Aorta (tissue), 5 donors: ENCODE results near the gene GALK2. TPM values are rescaled to one million over a fixed set of nuclear protein-coding genes. Genes with fewer than 3 reads are reported as not detected.

Source experiments
- ATAC-seq: fragments of 200-7000 bp; cut with Tn5 transposase; one replicate; pipeline ENCODE4 v1.9.1; 2022; ENCODE audit warnings: moderate library complexity; ENCODE audit not compliant: low FRiP score
- DNase-seq, 2 donors: peaks; one replicate each; pipeline ENCODE4 v3.0.0-alpha.2; 2020
- H3K27ac ChIP-seq, 2 donors: one replicate each; pipeline ENCODE4 v1.5.1; 2013; ENCODE audit warnings: low read length in 2 of 2, mild to moderate bottlenecking in 2 of 2, moderate library complexity in 2 of 2, control low read depth in 1 of 2, inconsistent platforms in 1 of 2, low read depth in 1 of 2
- H3K27me3 ChIP-seq, 2 donors: one replicate each; pipeline ENCODE4 v1.6.1; 2013; ENCODE audit warnings: control low read depth in 1 of 2, low read length in 1 of 2, mild to moderate bottlenecking in 1 of 2, moderate library complexity in 1 of 2; ENCODE audit not compliant: insufficient read depth in 2 of 2, control insufficient read depth in 1 of 2
- H3K36me3 ChIP-seq, 2 donors: one replicate each; pipeline ENCODE4 v1.6.1; 2013; ENCODE audit warnings: control low read depth in 1 of 2, low read length in 1 of 2, mild to moderate bottlenecking in 1 of 2; ENCODE audit not compliant: insufficient read depth in 2 of 2, control insufficient read depth in 1 of 2
- H3K4me1 ChIP-seq, 2 donors: one replicate each; pipeline ENCODE4 v1.6.1; 2013; ENCODE audit warnings: low read length in 2 of 2, control low read depth in 1 of 2, mild to moderate bottlenecking in 1 of 2, moderate library complexity in 1 of 2; ENCODE audit not compliant: insufficient read depth in 2 of 2, control insufficient read depth in 1 of 2
- H3K4me3 ChIP-seq, 2 donors: one replicate each; pipeline ENCODE4 v1.5.1; 2013; ENCODE audit warnings: low read length in 2 of 2, control low read depth in 1 of 2, mild to moderate bottlenecking in 1 of 2
- H3K9me3 ChIP-seq: one replicate; pipeline ENCODE4 v1.6.1; 2013; ENCODE audit warnings: mild to moderate bottlenecking, low read length; ENCODE audit not compliant: control insufficient read depth
- WGBS, 2 donors: extraction: QIAGEN DNeasy Blood & Tissue Kit; methylation state at CpG; one replicate each; pipeline ENCODE4 v1.1.7; 2013; 5-methylcytosine and 5-hydroxymethylcytosine counted together
- intact Hi-C, 2 donors: fragments of 100-400 bp; cut with DNase I; formaldehyde crosslinking; loops; one replicate each; pipeline versions ENCODE4 v1.14.2 to v1.15.0; 2022
- polyA plus RNA-seq, 2 donors: library from polyadenylated mRNA; stranded (reverse); fragments of 200-250 nt; gene quantifications; one replicate each; pipeline ENCODE4 v1.2.3, GENCODE V29; 2013
- total RNA-seq, 2 donors: library from RNA; stranded (reverse); fragmentation: NEBNext Ultra II Directional; extraction: Animal tissue kit (Norgen Biotek cat#: 25700); gene quantifications; one replicate each; pipeline ENCODE4 v1.2.1, GENCODE V29; 2021
- donor health status: healthy with polysubstance abuse.
- donor health status: Bipolar disorder and iron deficiency.
- donor health status: DM: no; HTN: no; CAD: no.
- donor health status: DM: no; HTN: no; CAD: no.
- donor health status: DM: yes; HTN: yes; CAD: no.

The GALK2 gene
- total and polyA plus RNA-seq, 4 donors, result 12.4 to 36.2 (median 22.0) TPM

GRCh38 chr15:49223536-49224274, 53.7 kb downstream of the GALK2 start:
- ATAC-seq, result no peak
- peaks cover 0 to 2% of the 10 kb centered on the region in 2 donors for H3K36me3 ChIP-seq
- no peak overlapping the region for H3K4me3 ChIP-seq
- 49 to 88% methylated on average over 3 of the region's 3 CpGs for WGBS, 2 donors
- H3K9me3 ChIP-seq, result no peaks in the 10 kb centered on the region
- no peak for DNase-seq
- no peak overlapping the region for H3K27ac ChIP-seq
- no peaks in the 10 kb centered on the region for H3K27me3 ChIP-seq
- intact Hi-C loops, result no loop called here
- H3K4me1 ChIP-seq, result no peaks in the 10 kb centered on the region

- 91 to 100% methylated on average over 3 of the region's 3 CpGs for WGBS, 2 donors
Measured at GRCh38 chr15:49225572-49226281, 55.7 kb downstream of the GALK2 start.

GRCh38 chr15:49227602-49228001, 57.6 kb downstream of the GALK2 start:
- intact Hi-C loops, result no loop called here
- Histone ChIP-seq H3K36me3 (no peaks in the 10 kb centered on the region), H3K27me3 (no peaks in the 10 kb centered on the region), H3K27ac (no peak overlapping the region), H3K9me3 (no peaks in the 10 kb centered on the region), H3K4me3 (no peak overlapping the region), H3K4me1 (no peaks in the 10 kb centered on the region)
- no peak for ATAC-seq
- no peak for DNase-seq

More at GRCh38 chr15:49225572-49226281, 55.7 kb downstream of the GALK2 start:
- no peaks in the 10 kb centered on the region for H3K27me3 ChIP-seq
- H3K36me3 ChIP-seq, result no peaks in the 10 kb centered on the region
- ATAC-seq, result no peak
- H3K4me1 ChIP-seq, result no peaks in the 10 kb centered on the region
- no peak overlapping the region for H3K4me3 ChIP-seq
- H3K9me3 ChIP-seq, result no peaks in the 10 kb centered on the region
- intact Hi-C loops, result no loop called here
- no peak for DNase-seq
- H3K27ac ChIP-seq, result no peak overlapping the region

GRCh38 chr15:49229922-49230321, 59.9 kb downstream of the GALK2 start:
- intact Hi-C loops, result no loop called here
- Histone ChIP-seq H3K9me3 (no peaks in the 10 kb centered on the region), H3K27me3 (no peaks in the 10 kb centered on the region), H3K4me3 (no peak overlapping the region), H3K4me1 (no peaks in the 10 kb centered on the region), H3K27ac (no peak overlapping the region), H3K36me3 (no peaks in the 10 kb centered on the region)
- WGBS, 2 donors, result 94 to 95% methylated on average over 5 of the region's 5 CpGs
- no peak for ATAC-seq
- no peak for DNase-seq

GRCh38 chr15:49232236-49232806, 62.3 kb downstream of the GALK2 start:
- no peaks in the 10 kb centered on the region for H3K36me3 ChIP-seq
- DNase-seq (no peak), ATAC-seq (no peak)
- H3K27ac ChIP-seq, result no peak overlapping the region
- intact Hi-C loops, result no loop called here
- no peak overlapping the region for H3K4me3 ChIP-seq
- no peaks in the 10 kb centered on the region for H3K27me3 ChIP-seq
- no peaks in the 10 kb centered on the region for H3K4me1 ChIP-seq
- WGBS, 2 donors, result 87 to 91% methylated on average over 2 of the region's 2 CpGs
- no peaks in the 10 kb centered on the region for H3K9me3 ChIP-seq

- WGBS, 2 donors, result 34% methylated on average over 3 of the region's 3 CpGs
- H3K27me3 ChIP-seq, result no peaks in the 10 kb centered on the region
- intact Hi-C loops, result loop anchor here (5.0 kb wide), 5 partner anchors 187 to 912 kb away; partner anchors contain the start of gene FGF7 (in 2 of the 2)
- H3K36me3 ChIP-seq, result no peaks in the 10 kb centered on the region
- no peak overlapping the region for H3K27ac ChIP-seq
- ATAC-seq (peak; percentile 87), DNase-seq (peak in 1 of 2 donors; percentile 59)
- H3K9me3 ChIP-seq, result no peaks in the 10 kb centered on the region
- H3K4me3 ChIP-seq, result no peak overlapping the region
- H3K4me1 ChIP-seq, result no peaks in the 10 kb centered on the region
Measured at GRCh38 chr15:49235446-49236124, 65.5 kb downstream of the GALK2 start.

GRCh38 chr15:49236869-49237268, 66.8 kb downstream of the GALK2 start:
- H3K27ac ChIP-seq, result no peak overlapping the region
- H3K4me1 ChIP-seq, result no peaks in the 10 kb centered on the region
- DNase-seq, result no peak
- H3K9me3 ChIP-seq, result no peaks in the 10 kb centered on the region
- H3K36me3 ChIP-seq, result no peaks in the 10 kb centered on the region
- H3K27me3 ChIP-seq, result no peaks in the 10 kb centered on the region
- ATAC-seq, result no peak
- no peak overlapping the region for H3K4me3 ChIP-seq
- intact Hi-C loops, result loop anchor here (5.0 kb wide), 5 partner anchors 185 to 910 kb away; partner anchors contain the start of gene FGF7 (in 2 of the 2)

- ATAC-seq, result no peak
- 9 to 14% methylated on average over 2 of the region's 2 CpGs for whole genome bisulfite sequencing, 2 donors
- H3K4me1 ChIP-seq, result no peaks in the 10 kb centered on the region
- H3K9me3 ChIP-seq, result no peaks in the 10 kb centered on the region
- H3K4me3 ChIP-seq, result no peak overlapping the region
- intact Hi-C loops, result loop anchor here (5.0 kb wide), 5 partner anchors 184 to 909 kb away; partner anchors contain the start of gene FGF7 (in 2 of the 2)
- H3K27ac ChIP-seq, result no peak overlapping the region
- H3K36me3 ChIP-seq, result no peaks in the 10 kb centered on the region
- DNase-seq, result no peak
- no peaks in the 10 kb centered on the region for H3K27me3 ChIP-seq
Measured at GRCh38 chr15:49238342-49238741, 68.3 kb downstream of the GALK2 start.
